COLO829 (cell line): Measurements from ENCODE around the gene CARS2.
"Not testable (repeated sequence)": the region's sequence is repeated elsewhere in the genome, so short reads cannot be mapped to it uniquely, and the experiment has no call there.

Source experiments
- DNase-seq: peaks from one replicate; pipeline ENCODE4 v3.0.0; 2012; ENCODE audit warnings: low spot score

The CARS2 gene

GRCh38 chr13:110682746-110683145 lies 23.2 kb downstream of the CARS2 start:
- no peak for DNase-seq

DNA sequence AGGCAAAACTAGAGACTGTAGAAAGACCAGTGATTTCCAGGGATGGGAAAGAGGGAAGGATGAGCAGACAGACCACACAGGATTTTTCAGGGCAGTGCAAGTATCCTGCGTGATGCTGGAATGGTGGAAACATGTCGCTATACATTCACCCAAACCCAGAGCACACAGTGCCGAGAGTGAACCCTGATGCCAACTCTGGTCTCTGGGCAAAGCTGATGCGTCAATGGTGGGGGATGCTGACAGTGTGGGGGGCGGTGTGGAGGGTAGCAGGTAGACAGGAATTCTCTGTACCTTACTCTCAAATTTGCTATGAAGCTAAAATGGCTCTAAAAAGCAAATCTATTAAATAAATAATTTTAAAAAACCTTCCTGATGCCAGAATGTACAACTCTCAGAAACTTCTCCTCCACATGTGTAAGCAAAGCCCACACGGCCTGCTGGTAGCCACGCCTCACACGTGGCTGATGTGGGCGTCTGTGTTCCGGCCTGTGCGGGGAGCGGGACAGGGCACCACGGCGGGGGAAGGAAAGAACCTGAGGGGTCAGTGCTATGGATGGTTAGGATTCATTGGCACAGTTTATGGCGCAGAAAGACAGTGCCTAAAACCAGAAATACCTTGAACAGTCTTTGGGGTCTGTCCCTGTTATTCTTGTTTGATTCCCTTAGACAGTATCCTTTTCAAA lies 23.9 kb downstream of the CARS2 start:
- no peak for DNase-seq

DNA sequence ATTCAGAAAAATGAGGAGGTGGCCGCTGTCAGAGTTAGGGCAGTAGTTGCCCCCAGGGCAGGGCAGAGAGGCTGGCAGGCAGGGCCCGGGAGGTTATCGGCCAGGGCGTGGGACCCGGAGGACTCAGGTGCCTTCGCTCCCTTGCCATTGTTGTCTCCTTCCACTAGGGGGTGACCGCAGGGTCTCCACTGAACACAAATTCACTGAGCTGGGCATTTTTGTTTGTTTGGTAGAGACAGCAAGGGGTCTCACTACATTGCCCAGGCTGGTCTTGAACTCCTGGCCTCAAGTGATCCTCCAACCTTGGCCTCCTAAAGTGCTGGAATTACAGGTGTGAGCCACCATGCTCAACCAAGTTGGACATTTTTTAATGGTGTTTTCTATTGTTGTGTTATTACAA lies 25.1 kb downstream of the CARS2 start:
- no peak for DNase-seq

DNA sequence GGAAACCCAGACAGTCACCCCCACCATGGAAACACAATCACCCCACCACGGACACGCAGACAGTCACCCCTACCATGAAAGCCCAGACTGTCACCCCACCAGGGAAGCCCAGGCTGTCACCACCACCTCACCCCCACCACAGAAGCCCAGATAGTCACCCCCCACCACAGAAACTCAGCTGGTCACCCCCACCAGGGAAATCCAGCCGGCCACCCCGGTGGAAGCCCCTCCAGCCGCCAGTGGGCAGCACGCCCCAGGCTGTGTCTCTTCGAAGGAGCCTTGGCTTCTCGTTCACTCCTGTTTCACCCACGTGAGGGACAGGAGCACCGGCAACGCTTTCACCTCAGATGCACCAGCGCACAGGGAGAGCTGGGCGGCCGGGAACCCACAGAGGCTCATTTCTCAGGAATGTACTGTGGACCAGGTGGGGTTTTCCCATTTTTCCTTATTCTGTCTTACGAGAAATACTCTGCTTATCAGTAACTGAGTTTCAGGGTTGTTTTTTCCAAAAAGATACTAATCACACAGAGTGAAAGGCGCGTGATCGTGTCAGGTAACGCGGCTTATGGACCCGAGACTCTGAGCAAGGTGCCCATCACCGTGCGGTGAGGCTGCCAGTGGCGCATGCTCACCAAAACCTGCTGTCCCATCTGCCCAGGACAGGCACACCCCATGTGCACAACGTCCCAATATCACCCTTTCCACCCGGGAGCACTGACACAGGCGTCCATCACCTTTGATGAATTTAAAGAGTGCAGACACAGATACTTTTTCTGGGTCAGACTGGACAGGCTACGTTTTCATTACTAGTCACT lies 28.0 kb downstream of the CARS2 start:
- DNase-seq, result no peak

DNA sequence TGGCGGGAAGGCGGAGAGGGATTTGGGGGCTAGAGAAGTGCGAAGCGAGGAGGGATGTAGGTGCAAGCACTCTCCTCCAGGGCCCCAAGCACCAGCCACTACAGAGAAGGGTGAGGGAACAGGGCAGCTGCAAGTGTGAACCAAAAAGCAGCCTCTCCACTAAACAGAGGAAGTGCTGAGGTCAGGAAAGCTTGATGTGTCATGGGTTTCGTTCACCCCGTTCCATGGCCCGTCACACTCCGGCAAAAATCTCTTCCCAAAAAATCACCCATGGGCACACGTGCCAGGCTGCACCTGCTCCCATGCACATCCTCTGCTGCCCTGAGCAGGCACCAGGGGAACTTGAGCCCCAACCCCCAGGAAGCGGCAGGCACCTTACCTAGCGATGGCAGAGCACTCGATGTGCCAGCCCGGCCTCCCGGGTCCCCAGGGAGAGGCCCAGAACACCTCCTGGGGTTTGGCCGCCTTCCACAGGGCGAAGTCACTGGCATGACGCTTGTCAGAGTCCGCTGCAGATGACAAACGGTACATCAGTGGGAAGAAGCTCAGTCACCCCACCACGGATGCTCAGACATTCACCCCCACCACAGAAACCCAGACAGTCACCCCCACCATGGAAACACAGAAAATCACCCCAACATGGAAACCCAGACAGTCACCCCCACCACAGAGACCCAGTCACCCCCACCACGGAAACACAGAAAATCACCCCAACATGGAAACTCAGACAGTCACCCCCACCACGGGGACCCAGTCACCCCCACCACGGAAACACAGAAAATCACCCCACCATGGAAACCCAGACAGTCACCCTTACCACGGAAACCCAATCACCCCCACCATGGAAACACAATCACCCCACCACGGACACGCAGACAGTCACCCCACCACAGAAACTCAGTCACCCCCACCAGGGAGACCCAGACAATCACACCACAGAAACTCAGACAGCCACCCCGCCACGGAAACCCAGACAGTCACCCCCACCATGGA lies 29.0 kb downstream of the CARS2 start:
- no peak for DNase-seq

GRCh38 chr13:110669814-110670213 lies 36.1 kb downstream of the CARS2 start:
- not testable (repeated sequence) for DNase-seq

GRCh38 chr13:110669036-110669435 lies 36.9 kb downstream of the CARS2 start:
- DNase-seq, result no peak

DNA sequence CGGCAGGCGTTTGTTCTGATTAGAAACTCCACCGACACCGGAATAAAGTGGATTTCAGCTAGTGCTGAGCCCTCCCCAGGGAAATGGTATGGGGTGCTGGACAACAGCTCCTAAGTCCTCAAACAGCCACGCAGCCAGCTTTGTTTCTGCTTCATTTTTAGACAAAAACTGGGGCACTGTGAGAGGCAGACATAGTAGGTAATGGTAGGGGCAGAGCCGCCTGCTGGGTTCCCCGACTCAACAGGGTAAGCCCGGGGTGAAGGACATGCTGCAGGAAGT lies 39.7 kb downstream of the CARS2 start:
- DNase-seq, result no peak

GRCh38 chr13:110665491-110666254 lies 40.2 kb downstream of the CARS2 start:
- DNase-seq, result no peak

DNA sequence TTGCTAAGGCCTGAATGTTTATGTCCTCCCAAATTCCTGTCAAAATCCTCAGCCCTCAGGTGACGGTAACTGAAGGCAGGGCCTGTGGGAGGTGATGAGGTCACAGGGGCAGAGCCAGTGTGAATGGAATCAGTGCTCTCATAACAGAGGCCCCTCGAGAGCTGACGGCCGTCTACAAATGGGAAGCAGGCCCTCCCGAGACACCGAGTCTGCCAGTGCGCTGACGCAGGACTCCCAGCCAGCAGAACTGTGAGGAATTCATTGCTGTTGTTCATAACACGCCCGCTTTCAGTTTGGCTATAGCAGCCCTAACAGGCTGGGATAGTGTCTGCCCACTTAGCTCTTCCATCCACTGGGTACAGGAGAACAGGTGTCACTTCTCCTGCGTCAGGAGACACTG lies 41.2 kb downstream of the CARS2 start:
- DNase-seq, result no peak

DNA sequence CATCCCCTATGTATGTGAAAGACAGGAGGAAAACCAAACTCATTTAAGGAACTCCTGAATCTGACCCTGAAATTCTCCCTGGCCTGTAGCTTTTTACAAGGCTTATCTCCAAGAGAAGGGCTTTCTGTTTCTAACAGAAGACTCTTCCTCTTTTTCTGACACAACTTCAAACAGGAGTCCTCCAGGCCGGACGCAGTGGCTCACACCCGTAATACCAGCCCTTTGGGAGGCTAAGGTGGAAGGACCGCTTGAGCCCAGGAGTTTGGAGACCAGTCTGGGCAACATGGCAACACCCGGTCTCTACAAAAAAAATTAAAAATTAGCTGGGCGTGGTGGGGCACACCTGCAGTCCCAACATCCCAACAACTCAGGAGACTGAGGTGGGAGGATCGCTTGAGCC lies 41.9 kb downstream of the CARS2 start:
- DNase-seq, result no peak

GRCh38 chr13:110663491-110663890 lies 42.4 kb downstream of the CARS2 start:
- DNase-seq, result no peak

- no peak for DNase-seq
Observed at GRCh38 chr13:110662777-110663443, 43.0 kb downstream of the CARS2 start.

- no peak for DNase-seq
Observed at GRCh38 chr13:110662091-110662490, 43.8 kb downstream of the CARS2 start.

DNA sequence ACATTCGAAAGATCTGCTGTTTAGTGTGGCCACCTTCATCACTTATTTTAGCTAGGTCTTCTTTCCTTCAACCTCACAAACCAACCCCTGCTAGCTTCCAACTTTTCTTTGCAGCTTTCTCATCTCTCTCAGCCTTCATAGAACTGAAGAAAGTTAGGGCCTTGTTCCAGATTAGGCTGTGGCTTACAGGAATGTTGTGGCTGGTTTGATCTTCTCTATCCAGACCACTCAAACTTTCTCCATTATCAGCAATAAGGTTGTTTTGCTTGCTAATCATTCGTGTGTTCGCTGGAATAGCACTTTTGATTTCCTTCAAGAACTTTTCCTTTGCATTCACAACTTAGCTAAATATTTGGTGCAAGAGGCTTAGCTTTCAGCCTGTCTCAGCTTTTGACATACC lies 44.7 kb downstream of the CARS2 start:
- no peak for DNase-seq

GRCh38 chr13:110658218-110658911 lies 47.6 kb downstream of the CARS2 start:
- not testable (repeated sequence) for DNase-seq

DNA sequence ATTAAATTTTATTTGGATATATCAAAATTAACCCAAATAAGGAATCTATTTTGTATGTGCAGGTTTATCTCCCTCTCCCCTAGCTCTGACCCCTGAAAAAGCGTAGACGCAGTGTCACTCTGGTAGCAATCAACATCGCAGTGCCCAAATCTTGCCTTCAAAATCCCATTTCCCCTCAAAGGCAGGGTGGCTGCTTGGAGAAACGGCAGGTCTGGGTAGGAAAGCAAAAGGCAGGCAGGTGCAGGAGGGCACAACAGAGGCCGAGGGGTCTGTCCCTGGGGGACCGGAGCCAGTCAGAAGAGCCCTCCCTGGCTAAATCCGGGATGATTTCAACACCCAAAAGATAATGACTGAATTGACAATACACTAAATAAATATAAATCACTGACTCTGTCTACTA lies 48.7 kb downstream of the CARS2 start:
- DNase-seq, result no peak

GRCh38 chr13:110653851-110654250 lies 52.1 kb downstream of the CARS2 start:
- DNase-seq, result no peak

DNA sequence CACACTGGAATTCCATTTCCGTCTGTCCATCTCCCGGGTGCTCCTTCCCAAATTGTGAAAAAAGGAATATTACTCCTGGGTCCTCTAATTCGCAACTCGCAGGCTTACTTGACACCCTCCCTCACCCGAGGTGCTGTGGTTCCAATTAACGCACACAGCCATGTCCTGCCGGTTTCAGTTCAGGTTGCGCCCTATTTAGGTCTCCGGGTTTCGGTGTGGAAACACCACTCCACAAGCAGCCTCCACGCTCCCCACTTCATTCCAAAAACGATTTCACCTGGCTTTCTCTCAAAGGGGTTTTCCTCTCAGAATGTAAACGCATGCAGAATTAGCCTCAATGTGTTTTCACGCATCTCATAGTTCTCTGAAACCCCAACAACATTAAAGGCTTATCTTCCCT lies 52.6 kb downstream of the CARS2 start:
- no peak for DNase-seq

GRCh38 chr13:110652764-110653163 lies 53.2 kb downstream of the CARS2 start:
- no peak for DNase-seq

GRCh38 chr13:110652231-110652730 lies 53.6 kb downstream of the CARS2 start:
- no peak for DNase-seq
